ENCODE measurements around the gene HBP1.
"Not testable (repeated sequence)": the region's sequence is repeated elsewhere in the genome, so short reads cannot be mapped to it uniquely, and the experiment has no call there.

The HBP1 gene, protein sequence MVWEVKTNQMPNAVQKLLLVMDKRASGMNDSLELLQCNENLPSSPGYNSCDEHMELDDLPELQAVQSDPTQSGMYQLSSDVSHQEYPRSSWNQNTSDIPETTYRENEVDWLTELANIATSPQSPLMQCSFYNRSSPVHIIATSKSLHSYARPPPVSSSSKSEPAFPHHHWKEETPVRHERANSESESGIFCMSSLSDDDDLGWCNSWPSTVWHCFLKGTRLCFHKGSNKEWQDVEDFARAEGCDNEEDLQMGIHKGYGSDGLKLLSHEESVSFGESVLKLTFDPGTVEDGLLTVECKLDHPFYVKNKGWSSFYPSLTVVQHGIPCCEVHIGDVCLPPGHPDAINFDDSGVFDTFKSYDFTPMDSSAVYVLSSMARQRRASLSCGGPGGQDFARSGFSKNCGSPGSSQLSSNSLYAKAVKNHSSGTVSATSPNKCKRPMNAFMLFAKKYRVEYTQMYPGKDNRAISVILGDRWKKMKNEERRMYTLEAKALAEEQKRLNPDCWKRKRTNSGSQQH

DNA sequence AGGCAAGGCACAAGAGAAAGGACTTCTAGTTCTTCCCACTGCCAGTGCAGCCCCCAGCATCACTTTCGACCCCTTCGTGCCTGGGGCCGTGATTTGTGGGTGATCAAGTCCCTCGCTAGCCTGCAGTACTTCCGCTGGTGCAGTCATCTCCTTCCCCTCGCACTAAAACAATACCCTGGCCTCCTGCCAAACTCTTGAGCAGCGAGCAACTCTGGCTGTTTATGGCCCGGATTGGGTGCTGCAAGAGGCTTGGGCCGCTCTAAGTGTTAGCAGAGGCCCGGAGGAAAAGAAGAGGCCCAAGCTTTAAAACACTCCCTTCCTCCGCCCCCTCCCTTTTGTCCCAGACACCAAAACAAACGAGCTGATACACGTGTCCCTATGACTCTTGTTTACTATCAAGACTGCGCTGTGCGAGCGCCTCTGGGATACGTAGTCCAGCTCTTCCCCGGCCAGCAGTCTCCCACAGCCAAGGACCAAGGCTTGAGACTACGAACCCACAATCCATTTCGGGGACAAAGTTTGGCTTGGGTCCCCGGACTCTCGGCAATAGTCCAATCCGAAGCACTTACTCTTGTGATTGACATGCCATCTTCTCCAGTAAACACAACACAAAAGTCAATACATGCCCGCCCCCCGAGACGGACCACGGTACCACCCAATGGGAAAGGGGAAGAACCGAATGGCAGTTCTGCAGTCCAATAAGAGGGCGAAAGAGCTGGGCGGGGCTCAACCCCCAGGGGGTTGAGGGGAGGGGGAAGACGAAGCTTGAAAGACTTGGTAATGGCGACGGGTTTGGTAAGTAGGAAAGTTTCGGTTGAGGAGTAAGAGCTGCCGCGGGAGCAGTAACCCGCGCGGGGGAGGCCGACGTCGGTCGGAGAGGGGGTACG, at the start of gene HBP1:
Gene HBP1 (plus strand): TSS at position 771 of the 887 bp plus-strand sequence. CDS start 10,891 bp downstream, outside the sequence.
- peak; percentile 100 for DNase-seq

DNA sequence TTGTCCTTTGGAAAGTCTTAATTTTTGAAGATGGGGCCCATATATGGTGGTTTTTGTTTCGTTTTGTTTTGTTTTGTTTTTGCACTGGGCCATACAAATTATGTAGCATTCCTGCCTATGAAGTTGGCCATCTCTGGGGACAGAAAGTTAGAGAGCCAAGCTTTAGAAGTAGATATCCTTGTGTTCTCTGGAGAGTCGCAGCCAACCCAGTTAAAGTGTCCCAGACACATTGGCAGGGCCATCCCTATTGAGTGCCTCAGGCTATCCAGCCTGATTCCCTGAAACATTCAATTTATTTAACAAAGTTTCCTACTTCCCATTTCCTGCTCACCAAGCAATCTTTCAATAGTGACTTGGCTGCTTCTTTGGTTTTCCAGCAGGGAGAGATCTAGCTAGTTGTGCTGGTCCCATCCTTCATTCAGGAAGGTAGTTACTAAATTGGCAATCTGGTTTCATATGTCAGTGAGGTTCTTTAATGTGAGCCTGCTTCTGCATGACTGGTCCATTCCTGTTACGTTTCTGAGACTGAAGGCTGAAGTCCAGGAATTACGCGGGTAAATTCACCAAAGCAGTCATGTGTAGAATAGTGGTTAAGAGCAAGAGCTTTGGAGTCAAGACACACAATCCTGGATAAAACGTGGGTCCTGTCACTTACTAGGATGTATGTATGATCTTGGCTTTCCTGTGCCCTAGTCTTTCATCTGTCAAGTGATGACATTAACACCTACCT, 49.3 kb upstream of the HBP1 start:
- no peak for DNase-seq

DNA sequence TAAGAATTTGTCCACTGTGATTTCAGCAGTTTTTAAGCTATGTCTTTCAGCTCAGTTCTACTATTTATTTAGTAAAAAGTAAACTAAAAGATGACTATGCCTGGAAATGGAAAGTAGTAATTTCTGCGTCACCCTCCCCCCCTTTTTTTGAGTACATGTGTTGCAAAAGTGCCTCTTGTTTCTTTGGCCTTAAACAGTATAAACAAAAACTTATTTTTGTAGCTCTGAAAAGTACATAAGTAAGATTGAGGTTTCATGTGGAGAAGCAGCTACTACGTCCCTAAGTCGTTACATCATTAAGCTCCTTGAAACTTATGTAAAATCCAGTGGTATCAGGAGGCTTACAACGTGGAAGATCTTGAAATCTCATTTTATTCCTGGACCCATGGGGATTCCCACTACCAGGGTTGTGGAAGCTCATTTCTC, 46.3 kb upstream of the HBP1 start:
- DNase-seq: no peak

DNA sequence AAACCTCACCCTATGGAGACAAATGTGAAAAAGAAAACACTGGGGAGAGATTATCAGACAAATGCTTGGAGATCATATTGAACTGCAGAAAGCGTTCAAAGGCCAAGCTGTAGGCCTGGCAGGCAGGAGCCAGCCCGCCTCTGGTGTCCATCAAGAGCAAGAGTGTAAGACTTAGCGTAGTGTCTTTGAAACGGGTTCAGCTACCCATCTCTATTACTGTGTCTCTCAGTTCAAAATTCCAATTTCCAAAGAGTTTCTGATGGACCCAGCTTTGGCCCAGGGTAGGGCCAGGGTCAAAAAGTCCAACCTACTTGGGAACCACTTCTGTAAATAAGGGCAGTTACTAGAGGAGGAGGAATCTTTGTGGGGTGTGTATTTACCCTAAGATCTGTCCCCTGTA, 45.4 kb upstream of the HBP1 start:
- DNase-seq: no peak

DNA sequence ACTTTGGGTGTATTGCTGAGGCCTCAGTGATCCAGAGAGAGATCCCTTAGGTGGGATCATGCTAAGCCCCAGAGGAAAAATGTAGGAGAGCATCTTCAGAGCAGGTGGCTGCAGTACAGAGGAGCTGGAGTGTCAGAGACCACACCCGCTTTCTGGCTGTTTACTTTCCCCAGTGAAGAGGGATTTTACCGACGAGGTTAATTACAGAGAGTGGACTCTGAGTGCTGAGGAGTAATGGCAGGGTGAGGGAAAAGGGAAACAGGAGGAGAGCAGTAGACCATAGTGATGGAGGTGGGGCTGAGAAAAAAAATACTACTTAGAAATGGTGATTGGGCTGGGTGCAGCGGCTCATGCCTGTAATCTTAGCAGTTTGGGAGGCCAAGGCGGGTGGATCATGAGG, 43.3 kb upstream of the HBP1 start:
- peak; percentile 79 for DNase-seq

DNA sequence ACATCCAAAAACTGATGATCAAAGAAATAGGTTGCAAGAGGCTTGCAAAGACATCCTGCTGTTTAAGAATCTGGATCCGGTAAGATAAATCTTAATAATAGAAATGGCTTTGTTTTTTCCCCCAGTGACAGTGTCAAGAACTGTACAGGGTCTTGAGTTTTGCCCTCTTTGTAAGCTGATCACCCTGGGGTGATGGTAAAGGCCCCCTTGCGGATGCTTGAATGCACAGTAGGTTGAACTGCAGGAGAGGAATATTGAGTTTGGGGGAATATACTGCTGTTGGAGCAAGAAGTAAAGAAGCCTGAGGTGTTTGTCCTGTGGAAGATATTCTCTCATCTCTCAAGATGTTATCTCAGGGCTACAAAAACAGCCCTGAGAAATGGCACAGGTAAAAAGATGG, 40.6 kb upstream of the HBP1 start:
- DNase-seq: no peak

DNA sequence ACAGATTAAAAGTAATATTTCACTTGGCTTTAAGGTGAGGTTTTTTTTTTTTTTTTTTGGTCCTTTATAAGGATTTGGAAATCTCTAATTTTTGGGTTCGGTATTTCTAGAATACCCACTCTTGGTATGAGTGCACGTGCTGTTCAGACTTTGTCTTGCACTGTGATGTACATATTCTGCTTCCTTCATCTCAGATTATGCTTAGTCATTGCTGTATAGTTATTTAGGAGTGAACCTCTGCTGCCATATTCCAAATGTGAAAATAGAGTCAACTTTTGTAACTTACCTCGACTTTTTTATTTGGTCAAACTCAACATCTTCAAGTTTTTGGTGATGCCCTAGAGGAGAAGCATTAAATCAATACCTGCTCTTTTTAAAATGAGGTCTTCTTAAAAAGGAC, 40.1 kb upstream of the HBP1 start:
- DNase-seq: no peak

DNA sequence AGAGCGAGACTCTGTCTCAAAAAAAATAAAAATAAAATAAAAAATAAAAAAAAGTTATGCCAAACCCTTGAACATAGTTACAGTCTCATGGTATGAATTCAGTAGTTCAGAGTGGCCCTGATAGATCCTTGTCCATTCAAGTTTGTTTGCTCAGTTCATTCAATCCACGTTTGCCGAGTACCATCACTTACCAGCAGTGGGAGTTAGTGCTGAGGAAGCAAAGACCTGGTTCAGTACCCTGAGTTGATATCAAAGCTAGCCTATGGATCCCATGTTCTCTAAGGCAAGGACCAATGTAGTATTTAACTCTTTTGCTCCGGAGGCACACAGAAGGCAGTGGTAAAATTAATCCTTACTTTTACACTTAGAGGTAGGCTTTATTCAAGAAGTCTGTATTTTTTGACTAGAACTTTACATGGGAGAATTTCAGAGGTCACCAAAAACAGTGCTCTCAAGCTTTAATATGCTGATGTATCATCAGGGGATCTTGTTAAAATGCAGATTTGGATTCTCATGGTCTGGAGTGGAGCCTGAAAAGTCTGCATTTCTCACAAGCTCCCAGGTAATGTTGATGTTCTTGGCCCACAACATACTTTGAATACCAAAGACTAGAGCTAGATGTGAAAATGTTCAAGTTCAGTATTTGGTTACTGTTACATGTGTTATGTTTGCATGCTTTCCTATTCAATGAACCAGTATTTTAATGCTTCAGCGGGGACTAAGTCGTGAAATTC, 38.1 kb upstream of the HBP1 start:
- DNase-seq: no peak

DNA sequence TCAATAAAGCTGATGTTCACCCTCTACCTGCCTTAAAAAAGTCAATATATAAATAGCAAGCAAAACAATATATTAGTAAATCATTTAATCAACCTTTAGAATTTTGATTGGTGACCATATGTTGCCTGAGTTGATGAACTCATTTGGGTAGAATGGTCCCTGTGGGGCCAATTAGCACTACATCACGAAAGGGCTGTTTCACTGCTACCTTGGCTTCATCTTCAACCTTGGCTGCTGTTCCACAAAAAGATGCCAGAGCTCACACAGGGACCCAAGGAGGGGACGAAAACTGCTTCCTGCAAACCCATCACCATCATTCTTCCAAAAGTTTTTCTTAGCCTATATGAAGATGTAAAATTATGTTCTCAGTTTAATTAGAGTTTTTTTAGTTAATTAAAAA, 35.4 kb upstream of the HBP1 start:
- no peak for DNase-seq

DNA sequence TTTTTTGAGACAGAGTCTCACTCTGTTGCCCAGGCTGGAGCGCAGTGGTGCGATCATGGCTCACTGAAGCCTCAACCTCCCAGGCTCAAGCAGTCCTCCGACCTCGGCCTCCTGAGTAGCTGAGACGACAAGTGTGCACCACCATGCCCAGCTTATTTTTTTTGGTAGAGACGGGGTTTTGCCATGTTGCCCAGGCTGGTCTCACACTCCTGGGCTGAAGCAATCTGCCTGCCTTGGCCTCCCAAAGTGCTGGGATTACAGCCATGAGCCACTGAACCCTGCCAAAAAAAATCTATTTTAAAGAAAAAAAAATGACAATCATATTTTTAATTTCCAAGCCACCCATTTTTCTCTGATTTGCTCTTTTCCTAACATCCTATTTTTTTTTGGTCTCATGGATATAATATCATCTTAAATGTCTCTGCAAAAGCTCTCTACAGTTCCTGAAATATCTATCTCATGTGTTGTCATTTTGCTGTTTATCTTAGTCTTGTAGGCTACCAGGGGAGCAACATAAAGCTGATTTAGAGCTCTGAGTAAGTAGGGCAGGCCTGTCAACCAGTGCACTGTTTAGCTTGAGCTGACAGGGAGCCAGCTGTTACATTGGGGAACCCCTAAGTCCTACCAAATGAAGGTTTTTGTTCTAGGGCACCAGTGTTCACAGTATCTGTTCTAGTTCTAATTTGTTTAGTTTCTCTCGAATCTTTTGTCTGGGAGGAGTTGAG, 29.9 kb upstream of the HBP1 start:
- no peak for DNase-seq

DNA sequence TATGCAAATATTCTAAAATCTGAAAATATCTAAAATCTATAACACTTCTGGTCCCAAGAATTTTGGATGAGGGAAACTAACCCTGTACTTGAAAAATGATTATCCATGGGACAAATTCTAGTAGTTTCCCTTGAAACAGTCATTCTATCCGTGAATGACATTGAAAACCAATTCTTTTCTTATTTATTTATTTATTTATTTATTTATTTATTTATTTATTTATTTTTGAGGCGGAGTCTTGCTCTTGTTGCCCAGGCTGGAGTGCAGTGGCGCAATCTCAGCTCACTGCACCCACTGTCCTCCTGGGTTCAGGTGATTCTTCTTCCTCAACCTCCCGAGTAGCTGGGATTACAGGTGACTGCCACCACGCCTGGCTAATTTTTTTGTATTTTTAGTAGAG, 24.9 kb upstream of the HBP1 start:
- not testable (repeated sequence) for DNase-seq

DNA sequence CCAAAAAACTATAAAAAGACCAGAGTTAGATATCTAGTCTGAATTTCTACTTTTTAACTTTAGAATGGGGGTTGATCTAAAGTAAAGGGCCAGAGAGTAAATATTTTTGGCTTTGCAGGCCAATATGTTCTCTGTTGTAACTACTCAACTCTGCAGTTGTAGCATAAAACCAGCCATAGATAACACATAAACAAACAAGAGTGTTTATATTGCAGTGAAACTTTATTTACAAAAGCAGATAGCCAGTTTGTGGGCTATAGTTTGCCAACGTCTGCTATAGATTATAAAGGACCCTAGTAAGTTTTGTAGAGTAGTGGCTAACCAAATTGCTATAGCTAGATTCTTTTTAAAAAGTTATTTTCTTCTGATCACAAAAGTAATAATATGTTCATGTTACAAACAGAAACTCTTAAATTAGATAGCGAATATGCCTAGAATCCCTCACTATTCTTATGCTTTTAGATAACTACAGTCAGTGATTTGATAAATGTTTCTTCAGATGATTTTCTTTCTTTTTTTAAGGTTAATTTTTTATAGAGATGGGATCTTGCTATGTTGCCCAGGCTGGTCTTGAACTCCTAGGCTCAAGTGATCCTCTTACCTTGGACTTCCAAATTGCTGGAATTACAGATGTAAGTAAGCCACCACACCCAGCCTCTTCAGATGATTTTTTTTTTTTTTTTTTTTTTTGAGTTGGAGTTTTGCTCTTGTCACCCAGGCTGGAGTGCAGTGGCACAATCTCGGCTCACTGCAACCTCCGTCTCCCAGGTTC, 23.6 kb upstream of the HBP1 start:
- DNase-seq: no peak

DNA sequence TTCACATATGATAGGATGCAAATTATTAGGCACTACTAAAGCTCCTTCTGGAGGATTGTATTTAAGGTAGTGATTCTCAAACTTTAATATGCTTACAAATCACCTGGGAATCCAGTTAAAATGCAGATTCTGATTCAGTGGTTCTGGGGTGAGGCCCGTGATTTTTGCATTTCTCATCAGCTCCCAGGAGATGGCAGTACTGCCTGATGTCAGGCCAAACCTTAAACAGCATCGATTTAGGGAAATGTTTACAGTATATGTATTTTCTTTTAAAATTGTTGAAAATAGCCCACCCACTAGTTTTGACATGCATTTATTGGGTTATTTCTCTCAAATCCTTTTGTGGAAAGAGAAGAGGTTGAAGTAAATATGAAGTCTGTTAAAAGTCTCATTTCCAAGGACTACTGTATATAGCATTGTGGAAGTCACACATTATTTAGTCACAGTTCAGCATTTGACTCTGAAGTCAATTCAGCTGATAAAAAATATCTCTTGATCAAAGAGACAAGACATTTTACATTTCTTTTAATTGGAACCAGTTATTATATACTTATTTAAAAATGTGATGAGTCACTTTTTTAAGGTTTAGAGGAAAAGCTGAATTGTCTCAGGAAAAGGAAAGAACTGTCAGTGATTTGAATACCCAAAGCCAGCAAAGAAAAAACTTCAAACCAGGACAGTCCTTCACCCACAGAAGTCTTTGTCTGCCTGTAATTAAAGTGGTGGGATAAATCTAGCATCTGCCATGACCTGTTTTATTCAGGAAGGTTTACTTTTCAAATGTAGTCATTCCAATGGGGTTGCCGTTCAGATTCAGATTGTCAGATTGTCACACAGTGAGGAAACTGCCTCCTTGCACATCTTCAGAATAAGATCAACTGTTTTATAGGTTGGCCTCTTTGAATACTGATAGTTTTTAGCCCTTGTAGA, 21.1 kb upstream of the HBP1 start:
- no peak for DNase-seq

DNA sequence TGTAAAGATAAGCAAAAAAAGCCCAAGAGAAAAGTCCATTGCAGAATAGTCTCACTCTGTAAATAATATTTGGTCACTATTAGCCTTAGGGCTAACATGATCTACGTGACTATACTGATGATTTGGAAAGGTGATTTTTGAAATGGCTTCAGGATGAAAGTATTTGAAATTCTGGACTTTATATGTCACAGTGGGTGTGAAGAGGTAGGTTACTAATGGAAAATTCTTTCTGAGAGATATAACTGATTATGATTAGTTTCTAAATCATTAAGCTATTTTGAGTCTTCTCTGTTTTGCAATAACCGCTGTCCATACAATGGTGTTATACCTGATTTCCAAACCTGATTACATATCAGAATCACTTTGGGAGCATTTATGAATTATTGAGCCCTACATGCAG, 20.1 kb upstream of the HBP1 start:
- DNase-seq: no peak

DNA sequence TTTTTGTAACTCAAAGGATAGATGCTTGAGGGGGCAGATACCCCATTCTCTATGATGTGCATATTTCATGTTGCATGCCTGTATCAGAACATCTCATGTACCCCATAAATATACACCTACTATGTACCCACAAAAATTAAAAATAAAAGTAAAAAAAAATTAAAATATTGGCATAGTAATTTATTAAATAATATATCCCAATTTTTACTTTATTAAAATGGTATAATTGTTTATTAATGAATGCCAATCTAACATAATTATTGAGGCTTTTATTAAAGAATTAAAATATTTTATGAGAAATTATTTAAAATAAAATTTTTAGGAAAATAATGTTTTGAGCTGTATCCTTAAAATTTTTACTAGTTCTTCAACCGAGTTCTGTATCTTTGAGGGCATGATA, 18.9 kb upstream of the HBP1 start:
- DNase-seq: no peak

DNA sequence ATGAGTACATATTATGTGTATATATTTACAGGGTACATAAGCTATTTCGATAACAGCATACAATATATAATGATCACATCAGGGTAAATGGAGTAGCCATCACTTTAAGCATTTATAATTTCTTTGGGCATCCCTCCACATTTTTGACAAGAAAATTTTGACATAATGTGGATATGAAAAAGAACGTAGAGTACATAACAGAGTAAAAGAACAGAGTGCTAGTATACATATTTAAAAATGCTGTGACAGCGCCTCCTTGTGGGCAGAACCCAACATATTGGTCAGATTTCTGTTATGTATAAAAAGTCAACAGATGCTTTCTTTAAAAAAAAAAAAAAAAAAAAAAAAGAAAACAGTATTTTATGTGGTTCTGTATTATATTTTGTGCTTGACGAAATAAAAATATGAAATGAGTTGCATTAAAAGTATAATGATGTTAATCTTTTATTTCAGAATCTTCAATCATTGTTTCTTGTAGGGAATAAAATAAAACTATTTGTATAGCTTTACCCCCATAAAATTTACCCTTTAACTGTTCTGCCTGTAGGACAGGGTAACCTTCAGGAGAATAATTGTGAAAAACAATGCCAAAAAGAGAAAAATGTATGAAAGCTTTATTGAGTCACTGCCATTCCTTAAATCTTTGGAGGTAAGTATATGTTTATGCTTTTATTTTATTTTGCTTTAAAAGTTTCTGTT, 18.3 kb upstream of the HBP1 start:
- peak; percentile 71 for DNase-seq

DNA sequence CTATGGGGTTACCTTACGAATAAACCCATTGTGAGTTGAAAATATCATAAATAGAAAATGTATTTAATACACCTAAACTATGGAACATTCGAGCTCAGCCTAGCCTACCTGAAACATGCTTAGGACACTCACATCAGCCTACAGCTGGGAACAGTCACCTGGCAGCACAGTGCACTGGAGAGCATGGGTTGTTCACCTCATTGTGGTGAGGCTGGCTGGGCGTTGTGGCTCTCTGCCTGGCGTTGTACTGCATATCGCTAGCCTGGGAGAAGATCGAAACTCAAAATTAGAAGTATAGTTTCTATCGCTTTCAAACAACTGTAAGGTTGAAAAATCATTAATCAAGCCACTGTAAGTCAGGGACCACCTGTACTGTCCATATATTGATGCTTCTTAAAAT, 17.3 kb upstream of the HBP1 start:
- no peak for DNase-seq

DNA sequence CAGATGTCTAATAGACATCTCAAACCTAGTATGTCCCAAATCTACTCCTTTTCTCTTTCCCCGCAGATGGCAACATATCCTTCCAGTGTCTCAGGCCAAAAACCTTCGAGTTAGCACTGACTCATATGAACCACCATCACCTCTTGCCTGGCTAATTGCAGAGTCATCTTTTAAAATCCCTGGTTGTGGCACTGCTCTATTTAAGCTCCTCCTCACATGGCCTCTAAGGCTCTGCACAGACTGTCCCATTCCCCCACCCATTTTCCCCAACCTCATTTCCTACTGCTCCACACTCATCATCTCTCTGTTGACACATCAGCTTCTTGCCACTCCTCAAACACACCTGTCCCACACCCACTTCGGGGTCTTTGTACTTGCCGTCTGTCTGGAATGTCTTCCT, 16.8 kb upstream of the HBP1 start:
- DNase-seq: no peak

DNA sequence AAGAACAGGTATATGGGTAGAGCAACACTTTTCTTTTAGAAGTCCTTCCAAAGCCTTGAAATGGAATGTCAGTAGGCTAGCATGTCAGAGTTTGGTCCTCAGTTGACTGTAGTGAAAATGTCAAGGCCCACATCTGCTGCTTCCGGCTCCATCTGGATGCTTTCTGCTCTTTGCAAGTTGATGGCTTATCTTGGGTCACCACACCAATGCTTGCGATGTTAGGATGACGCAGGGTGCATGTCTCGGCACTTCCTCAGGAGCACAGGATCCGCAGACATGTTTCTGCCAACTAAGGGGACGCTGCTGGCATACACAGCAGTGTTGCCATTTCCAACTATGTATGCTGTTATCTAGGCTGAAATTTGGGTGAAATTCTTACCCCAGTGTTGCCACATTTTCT, 14.0 kb upstream of the HBP1 start:
- DNase-seq: no peak

Data from COR-L47 (cell line).